ENCODE measurements around the gene HDAC4. TPM values are rescaled to one million over a fixed set of nuclear protein-coding genes. Genes with fewer than 3 reads are reported as not detected.

HDAC4 gene
- total RNA-seq, 4 donors from 2014 or later = 30.2 to 103 (median 51.7) TPM

DNA sequence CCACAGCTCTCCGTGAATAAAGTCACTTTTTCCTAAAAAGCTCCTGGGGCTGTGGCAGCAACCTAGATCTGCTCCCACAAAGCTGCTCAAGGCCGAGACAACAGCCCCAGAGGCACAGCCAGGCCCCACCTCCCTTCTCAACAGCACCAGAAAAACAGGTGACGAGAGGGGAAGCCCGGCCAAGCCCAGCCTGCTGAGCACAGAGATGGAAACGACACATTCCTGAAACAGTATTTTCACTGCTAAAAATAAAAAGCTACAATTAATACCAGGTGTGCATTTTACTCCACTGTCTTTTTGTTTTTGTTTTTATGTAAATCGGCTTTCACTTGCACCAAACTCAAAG lies 199.3 kb downstream of the HDAC4 start:
- TF ChIP-seq, protein P1, sequence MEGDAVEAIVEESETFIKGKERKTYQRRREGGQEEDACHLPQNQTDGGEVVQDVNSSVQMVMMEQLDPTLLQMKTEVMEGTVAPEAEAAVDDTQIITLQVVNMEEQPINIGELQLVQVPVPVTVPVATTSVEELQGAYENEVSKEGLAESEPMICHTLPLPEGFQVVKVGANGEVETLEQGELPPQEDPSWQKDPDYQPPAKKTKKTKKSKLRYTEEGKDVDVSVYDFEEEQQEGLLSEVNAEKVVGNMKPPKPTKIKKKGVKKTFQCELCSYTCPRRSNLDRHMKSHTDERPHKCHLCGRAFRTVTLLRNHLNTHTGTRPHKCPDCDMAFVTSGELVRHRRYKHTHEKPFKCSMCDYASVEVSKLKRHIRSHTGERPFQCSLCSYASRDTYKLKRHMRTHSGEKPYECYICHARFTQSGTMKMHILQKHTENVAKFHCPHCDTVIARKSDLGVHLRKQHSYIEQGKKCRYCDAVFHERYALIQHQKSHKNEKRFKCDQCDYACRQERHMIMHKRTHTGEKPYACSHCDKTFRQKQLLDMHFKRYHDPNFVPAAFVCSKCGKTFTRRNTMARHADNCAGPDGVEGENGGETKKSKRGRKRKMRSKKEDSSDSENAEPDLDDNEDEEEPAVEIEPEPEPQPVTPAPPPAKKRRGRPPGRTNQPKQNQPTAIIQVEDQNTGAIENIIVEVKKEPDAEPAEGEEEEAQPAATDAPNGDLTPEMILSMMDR (IDR thresholded peaks at IDR 0.05) = no peak
- DNase-seq (ENCODE audit: low spot score) (no peak), ATAC-seq (ENCODE audit: low FRiP score) (no peak)

DNA sequence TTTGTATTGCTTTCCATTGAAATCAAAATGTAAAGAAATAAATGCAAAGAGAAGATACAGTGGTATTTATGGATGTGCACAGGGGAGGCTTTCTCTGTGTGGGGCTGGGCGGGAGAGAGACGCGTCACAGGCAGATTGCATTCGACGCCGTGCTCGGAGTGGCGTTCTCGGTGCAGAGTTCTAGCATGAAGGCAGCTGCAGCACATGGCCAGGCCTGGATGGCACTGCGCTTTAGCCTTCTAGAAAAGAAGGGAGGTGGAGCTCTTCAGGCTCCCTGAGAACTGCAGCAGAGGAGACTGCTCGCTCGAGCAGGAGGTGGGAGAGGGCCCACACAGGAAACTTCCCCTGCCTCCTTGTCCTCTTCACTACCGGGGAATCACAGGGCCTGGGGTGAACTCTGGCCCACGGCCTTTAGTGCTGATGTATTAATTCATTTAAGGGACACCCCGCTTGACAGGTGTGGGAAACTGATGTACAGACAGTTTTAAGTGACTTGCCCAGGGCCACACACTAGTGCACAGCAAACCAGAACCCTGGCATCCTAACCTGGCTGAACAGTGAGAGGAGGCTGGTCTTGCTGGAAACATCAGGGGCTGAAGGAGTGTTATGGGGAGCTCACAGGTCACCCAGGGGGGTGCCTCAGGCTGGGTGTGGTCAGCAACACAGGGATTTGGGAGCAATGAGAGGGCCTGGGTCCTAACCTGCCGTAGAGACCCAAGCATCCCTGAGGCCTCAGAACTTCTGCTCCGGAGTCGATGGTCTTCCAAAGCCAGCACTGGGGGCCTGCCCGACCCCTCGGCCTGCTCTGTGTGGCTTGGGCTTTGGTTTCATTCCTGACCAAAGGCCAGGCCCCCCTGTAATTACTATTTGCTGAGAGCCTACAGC lies 199.9 kb downstream of the HDAC4 start:
- ATAC-seq (ENCODE audit: low FRiP score) = no peak
- TF ChIP-seq, protein P1 (IDR thresholded peaks at IDR 0.05) = no peak
- DNase-seq (ENCODE audit: low spot score) = no peak

DNA sequence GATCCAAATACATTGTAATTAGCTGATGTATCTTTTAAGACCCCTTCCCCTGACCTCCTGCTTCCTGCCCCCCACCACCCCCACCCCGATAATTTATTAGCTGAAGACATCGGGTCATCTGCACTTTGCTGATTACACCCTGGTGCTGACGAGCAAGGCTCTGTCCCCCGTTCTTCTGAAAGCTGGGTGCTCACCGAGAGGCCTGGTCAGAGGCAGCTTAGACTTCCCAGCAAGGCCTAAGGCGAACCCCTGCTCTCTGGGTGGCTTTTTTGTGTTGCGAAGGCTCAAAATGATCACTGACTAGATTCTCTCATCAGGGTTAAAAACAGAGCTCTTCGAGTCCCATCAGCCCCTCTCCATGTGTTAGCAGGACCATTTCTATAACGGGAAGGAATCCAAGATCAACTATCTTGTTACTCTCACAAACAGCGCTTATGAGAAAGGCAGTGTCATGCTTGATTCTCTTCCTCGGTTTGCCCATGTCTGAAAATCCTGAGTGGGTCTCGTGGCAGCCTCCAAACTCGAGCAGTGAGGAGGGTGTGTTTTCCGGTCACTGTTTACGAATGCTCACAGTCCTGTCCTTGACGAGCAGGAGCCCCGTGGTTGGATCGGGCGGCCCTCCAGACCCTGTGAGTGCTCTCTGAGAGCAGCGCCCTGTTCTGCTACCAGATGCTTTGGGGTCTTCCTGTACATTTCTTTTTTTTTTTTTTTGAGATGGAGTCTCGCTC lies 201.6 kb downstream of the HDAC4 start:
- TF ChIP-seq, protein P1 (IDR thresholded peaks at IDR 0.05) = no peak
- ATAC-seq (ENCODE audit: low FRiP score) (no peak), DNase-seq (ENCODE audit: low spot score) (no peak)

DNA sequence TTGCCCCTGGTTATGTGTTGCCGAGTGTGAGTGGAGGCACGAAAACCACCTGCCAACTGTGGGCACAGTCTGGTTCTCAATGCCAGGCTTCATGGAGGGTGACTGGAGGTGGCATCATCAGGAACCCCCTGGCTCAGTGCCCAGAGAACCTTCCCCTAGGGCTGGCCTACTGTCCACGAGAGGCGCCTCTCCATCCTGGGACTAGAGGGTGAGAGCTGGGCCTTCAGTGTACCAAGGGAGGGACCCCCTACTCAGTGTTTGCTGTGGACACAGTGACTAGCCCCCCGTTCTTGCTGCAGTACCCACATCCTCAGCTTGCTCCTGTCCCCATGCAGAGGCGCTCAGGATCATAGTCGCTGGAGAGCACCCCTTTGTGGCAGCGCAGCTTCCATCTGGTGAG lies 202.6 kb downstream of the HDAC4 start:
- no peak for ATAC-seq (ENCODE audit: low FRiP score)
- no peak for DNase-seq (ENCODE audit: low spot score)
- TF ChIP-seq, protein P1 (IDR thresholded peaks at IDR 0.05) = no peak

DNA sequence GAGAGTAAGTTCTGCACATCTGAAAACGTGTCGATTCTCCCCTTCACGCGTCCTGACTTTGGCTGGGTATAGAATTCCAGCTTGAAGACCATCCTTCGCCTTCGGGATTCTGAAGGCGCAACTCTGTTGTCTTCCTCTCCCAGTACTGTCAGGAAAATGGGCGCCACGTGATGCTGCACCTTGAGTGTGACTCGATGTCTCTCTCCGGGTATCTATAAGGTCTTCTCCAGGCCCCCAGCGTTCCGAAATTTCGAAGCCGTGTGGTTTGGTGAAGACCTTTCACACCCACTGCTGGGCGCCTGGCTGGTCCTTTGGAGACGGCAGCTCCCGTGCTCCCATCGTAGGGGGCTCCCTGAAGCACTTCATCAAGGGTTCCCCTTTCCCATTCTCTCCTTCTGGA lies 203.7 kb downstream of the HDAC4 start:
- no peak for DNase-seq (ENCODE audit: low spot score)
- TF ChIP-seq, protein P1 (IDR thresholded peaks at IDR 0.05) = no peak
- ATAC-seq (ENCODE audit: low FRiP score) = no peak

DNA sequence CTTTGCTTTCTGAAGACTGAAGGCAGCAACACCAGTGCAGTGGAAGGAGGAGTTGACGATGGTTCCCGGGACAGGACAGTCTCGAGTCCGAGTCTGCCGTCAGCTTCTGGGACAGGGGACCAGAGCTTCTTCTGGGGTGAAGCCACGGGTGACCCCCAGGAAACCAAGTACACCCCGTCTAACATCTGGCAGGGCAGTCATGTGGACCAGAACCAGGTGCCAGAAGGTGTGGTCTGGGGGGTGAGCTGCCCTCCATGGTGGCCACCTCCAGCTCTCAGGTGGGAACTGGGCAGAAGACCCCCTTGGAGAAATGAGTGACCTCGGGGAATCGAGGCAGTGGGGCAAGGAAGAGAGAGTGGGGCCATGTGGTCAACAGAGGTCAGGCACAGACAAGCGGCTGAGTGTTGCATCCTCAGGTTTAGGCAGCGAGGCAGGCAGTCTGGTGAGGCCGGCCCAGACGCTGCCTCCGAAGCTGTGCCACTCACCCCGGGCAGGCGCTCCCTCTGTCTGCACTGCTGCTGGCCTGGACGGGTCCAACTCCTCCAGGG lies 204.3 kb downstream of the HDAC4 start:
- DNase-seq (ENCODE audit: low spot score) = no peak

More for the DNA sequence above, 204.3 kb downstream of the HDAC4 start:
- TF ChIP-seq, protein P1 (IDR thresholded peaks at IDR 0.05) = no peak
- ATAC-seq (ENCODE audit: low FRiP score) = no peak
